IPS-20b (cell line): ENCODE measurements around the gene CCDC61.

Experiments used
- H3K27ac ChIP-seq: one replicate; pipeline ENCODE4 v1.5.1; 2013; ENCODE audit warnings: low read length
- H3K27me3 ChIP-seq: 2 replicates; pipeline ENCODE4 v1.6.1; 2013; ENCODE audit warnings: mild to moderate bottlenecking, low read length, inconsistent platforms; ENCODE audit not compliant: insufficient read depth
- H3K36me3 ChIP-seq: 2 replicates; pipeline ENCODE4 v1.6.1; 2013; ENCODE audit warnings: low read depth, mild to moderate bottlenecking, inconsistent platforms, low read length, moderate library complexity; ENCODE audit not compliant: insufficient read depth
- H3K4me1 ChIP-seq: 2 replicates; pipeline ENCODE4 v1.6.1; 2013; ENCODE audit warnings: mild to moderate bottlenecking, control low read depth, inconsistent platforms, low read length, moderate library complexity; ENCODE audit not compliant: insufficient read depth
- H3K4me3 ChIP-seq: 2 replicates; pipeline ENCODE4 v1.5.1; 2013; ENCODE audit warnings: mild to moderate bottlenecking, low read length, inconsistent platforms
- H3K9ac ChIP-seq: 2 replicates; pipeline ENCODE4 v1.6.1; 2013; ENCODE audit warnings: low read depth, mild to moderate bottlenecking, inconsistent platforms, low read length, moderate library complexity
- H3K9me3 ChIP-seq: 2 replicates; pipeline ENCODE4 v1.6.1; 2013; ENCODE audit warnings: mild to moderate bottlenecking, low read depth, low read length, inconsistent platforms; ENCODE audit not compliant: insufficient read depth

Gene CCDC61

DNA sequence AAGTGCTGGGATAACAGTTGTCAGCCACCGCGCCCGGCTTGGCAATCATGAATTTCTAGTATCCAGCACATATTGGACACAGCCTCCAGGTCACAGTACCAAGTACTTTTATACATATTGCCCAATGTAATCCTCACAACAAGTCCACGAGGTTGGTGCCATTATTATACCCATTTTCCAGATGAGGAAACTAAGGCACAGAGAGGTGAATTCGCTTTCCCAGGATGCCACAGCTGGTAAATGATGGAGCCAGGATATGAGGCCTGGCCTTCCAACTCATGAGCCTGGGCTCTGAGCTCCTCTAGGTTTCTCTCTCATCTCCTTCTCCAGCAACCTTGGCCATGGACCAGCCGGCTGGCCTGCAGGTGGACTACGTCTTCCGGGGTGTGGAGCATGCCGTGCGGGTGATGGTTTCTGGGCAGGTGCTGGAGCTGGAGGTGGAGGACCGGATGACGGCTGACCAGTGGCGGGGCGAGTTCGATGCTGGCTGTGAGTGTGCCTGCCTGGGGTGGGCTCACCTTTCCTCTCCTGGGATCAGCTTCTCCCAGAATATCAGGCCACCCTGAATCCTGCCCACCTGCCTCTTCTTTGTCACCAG lies 7.5 kb downstream of the CCDC61 start:
- no peaks in the 10 kb centered on the region for H3K4me1 ChIP-seq
- H3K4me3 ChIP-seq = no peak overlapping the region
- peaks cover 6% of the 10 kb centered on the region; the same call in 1 of the 2 replicates for H3K27me3 ChIP-seq
- no peak overlapping the region for H3K27ac ChIP-seq
- H3K9ac ChIP-seq = no peak overlapping the region
- no peaks in the 10 kb centered on the region for H3K9me3 ChIP-seq
- peaks cover 7% of the 10 kb centered on the region; the same call in 1 of the 2 replicates for H3K36me3 ChIP-seq

DNA sequence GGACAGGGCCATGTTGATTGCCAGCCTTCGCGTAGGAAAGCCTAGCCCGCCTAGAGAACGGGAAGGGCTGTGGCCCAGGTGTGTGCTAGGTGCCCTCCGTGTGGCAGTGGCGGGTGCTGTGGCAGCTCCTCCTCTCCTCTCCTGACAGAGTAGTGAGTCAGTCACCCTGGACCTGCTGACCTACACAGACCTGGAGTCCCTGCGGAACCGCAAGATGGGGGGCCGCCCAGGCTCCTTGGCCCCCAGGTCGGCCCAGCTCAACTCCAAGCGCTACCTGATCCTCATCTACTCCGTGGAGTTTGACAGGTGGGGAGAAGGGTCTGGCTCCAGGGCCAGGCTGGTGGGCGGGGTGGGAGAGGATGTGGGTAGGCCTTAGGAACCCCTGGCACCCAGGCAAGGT lies 11.1 kb downstream of the CCDC61 start:
- Histone ChIP-seq H3K9ac (no peak overlapping the region), H3K4me3 (no peak overlapping the region), H3K27ac (no peak overlapping the region), H3K9me3 (no peaks in the 10 kb centered on the region), H3K27me3 (no peaks in the 10 kb centered on the region), H3K36me3 (peaks cover 13% of the 10 kb centered on the region), H3K4me1 (no peaks in the 10 kb centered on the region)

DNA sequence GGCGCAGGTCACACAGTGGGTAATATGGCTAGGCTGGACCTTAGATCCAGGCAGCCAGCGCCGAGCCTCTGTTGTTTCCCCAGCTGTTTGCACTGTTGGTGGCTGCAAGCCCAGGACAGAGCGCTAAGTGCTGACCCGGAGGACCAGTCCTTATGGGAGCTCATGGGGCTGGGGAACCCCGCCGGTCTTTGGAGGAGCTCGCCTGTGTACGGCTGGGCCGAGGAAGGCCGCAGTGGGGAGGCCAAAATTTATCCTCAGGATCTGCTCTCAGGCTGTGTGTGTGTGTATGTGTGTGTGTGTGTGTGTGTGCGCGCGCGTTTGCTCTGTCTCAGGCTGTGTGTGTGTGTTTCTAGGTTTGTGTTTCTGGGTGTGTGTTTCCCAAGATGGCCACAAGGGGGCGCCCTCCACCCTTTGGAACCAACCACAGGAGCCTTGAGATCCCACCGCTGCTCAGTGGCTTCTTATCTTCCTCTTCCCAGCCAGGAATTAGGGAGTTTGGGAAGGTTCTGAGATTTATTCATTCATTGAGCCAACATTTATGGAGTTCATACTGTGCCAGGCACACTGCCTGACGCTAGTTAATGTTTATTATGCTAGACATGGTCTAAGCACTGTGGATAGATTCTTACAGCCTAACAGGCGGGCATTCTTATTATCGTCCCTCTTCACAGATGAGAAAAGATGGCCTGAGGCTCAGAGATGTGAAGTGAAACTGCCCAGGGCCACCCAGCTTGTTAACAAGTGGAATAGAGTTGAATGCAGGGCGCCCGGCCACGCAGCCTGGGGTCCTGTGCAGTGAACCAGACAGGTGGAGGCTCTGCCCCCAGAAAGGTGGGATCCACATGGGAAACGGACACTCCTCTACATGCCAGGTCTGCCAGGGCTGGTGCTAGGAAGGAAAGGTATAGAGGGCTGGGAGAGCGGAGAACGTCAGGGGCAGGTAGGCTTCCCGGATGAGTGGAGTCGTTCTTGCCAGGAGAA lies 14.6 kb downstream of the CCDC61 start:
- peaks cover 13% of the 10 kb centered on the region for H3K36me3 ChIP-seq
- H3K9ac ChIP-seq = no peak overlapping the region
- H3K27me3 ChIP-seq = peaks cover 17% of the 10 kb centered on the region
- no peaks in the 10 kb centered on the region for H3K4me1 ChIP-seq
- H3K4me3 ChIP-seq = peak overlapping the region; percentile 13; the same call in 1 of the 2 replicates
- H3K9me3 ChIP-seq = no peaks in the 10 kb centered on the region
- H3K27ac ChIP-seq = no peak overlapping the region

DNA sequence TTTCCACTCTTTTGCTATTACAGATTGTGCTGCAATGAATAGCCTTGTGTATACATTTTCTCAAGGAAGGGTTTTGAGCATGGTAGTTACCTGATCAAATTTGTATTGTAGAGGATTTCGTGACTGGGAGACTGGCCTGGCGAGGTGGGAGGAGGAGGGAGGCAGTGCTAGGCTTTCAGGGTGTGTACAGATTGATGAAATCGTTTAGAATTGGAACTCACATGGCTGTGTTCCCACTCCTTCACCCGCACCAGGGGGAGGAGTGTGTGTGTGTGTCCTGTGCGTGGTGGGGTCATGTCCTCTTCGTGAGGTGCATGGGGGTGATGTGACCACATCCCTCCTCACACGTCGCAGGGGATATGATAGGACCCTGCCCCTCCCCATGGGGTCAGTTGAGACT lies 19.3 kb downstream of the CCDC61 start:
- H3K4me1 ChIP-seq = no peaks in the 10 kb centered on the region; the same call in 1 of the 2 replicates

DNA sequence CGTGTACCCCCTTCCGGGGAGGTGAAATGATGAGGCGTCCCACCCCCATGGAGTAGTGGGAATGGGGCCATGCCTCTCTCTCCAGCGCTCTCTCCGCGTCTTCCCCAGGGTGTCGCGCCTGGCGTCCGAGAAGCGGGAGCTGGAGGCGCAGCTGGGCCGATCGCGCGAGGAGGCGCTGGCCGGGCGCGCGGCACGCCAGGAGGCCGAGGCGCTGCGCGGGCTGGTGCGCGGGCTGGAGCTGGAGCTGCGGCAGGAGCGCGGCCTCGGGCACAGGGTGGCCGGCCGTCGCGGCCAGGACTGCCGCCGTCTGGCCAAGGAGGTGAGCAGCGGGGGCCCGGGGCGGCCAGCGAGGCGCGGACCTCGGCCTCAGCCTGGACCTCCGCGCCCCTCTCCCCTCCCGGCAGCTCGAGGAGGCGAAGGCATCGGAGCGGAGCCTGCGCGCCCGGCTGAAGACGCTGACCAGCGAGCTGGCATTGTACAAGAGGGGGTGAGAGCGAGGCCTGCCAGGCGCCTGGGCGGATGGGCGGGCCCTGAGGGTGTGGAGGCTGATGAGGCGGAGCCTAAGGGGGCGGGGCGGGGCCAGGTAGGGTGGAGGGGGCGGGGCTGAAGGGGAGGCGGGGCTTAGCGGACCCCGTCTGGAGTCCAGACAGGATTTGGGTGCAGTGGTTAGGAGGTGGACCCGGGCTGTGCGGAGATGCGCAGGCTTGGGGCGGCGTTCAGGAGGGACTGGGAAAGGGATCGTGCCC lies 19.8 kb downstream of the CCDC61 start:
- H3K27ac ChIP-seq = no peak overlapping the region

More for the DNA sequence above, 19.3 kb downstream of the CCDC61 start:
- peak overlapping the region; percentile 70 for H3K4me3 ChIP-seq
- H3K36me3 ChIP-seq = peaks cover 3% of the 10 kb centered on the region
- no peaks in the 10 kb centered on the region for H3K9me3 ChIP-seq
- no peak overlapping the region; the same call in 1 of the 2 replicates for H3K9ac ChIP-seq
- no peak overlapping the region for H3K27ac ChIP-seq
- peaks cover 36% of the 10 kb centered on the region for H3K27me3 ChIP-seq

DNA sequence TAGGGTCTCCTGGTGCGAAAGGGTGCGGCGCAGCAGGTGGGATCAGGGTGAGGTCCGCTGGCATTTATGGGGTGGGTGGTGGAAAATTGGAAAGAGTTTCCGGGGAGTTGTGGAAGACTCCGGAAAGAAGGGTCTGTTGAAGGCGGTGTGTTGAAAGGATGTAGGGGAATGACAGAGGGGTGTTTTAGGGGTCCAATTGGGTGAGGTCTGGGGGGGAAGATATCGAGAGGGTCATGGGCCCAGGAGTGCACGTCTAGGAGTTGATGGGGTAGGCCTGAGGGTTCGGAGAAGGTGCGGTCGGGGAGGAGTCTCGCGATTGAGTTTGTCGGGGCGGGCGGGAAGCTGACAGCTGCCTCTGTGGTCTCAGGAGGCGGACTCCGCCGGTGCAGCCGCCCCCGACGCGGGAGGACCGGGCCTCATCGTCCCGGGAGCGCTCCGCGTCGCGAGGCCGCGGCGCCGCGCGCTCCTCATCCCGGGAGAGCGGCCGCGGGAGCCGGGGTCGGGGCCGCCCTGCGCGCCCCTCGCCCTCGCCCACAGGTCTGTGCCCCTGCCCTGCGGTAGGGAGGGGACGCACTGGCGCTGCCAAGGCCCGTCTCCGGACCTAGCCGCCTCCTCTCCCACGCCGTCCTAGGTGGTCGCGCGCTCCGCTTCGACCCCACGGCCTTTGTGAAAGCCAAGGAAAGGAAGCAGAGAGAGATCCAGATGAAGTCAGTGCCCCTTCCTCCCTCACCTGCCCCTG lies 20.6 kb downstream of the CCDC61 start:
- Histone ChIP-seq H3K27ac (no peak overlapping the region), H3K36me3 (no peaks in the 10 kb centered on the region; the same call in 1 of the 2 replicates), H3K9me3 (no peaks in the 10 kb centered on the region), H3K4me3 (peak overlapping the region; percentile 72), H3K27me3 (peaks cover 36% of the 10 kb centered on the region), H3K4me1 (no peaks in the 10 kb centered on the region; the same call in 1 of the 2 replicates), H3K9ac (no peak overlapping the region)

More for the DNA sequence above, 19.8 kb downstream of the CCDC61 start:
- H3K4me3 ChIP-seq = peak overlapping the region; percentile 72
- H3K36me3 ChIP-seq = peaks cover 3% of the 10 kb centered on the region
- no peaks in the 10 kb centered on the region; the same call in 1 of the 2 replicates for H3K4me1 ChIP-seq
- no peaks in the 10 kb centered on the region for H3K9me3 ChIP-seq
- H3K27me3 ChIP-seq = peaks cover 36% of the 10 kb centered on the region
- no peak overlapping the region; the same call in 1 of the 2 replicates for H3K9ac ChIP-seq

DNA sequence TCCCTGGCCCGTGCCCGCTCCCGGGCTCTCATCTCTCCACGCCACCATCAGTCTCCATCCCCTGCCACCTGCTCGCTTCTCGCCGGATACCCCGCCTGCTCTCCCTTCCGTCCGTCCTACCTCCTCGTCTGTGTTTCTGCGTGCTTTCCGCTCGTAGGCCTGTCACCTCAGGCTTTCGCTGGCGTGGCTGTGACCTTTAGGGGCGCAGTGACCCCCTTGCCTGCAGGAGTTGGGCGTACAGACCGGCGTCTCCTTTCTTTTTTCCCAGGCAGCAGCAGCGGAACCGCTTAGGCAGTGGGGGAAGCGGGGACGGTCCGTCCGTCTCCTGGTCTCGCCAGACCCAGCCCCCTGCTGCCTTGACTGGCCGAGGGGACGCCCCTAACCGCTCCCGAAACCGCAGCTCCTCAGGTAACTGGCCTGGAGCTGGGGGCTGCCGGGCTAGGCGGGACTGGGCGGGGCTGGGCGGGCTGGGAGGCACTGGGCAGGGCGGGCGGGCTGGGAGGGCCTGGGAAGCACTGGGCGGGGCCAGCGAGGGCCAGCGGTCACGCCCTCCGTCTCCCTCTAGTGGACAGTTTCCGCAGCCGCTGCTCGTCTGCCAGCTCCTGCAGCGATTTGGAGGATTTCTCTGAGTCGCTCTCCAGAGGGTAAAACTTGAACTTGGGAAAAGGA lies 21.3 kb downstream of the CCDC61 start:
- Histone ChIP-seq H3K4me3 (peak overlapping the region; percentile 72), H3K4me1 (no peaks in the 10 kb centered on the region; the same call in 1 of the 2 replicates), H3K9ac (no peak overlapping the region), H3K27me3 (peaks cover 36% of the 10 kb centered on the region), H3K27ac (no peak overlapping the region), H3K36me3 (no peaks in the 10 kb centered on the region; the same call in 1 of the 2 replicates), H3K9me3 (no peaks in the 10 kb centered on the region)

DNA sequence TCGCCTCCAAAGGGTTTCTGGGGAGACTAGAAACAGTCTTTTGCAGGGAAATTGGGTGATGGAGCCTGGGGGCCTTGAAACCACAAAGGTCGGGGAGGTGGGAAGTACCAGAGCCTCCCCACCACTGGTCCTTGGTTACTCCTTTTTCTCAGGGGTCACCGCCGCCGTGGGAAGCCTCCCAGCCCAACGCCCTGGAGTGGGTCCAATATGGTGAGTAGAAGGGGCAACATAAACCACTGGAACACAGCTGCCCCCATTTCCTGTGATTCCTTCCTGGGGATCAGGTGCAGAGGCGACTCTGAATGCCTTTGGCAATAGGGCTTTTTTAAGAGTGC lies 21.8 kb downstream of the CCDC61 start:
- no peaks in the 10 kb centered on the region for H3K9me3 ChIP-seq
- H3K27ac ChIP-seq = no peak overlapping the region
- H3K36me3 ChIP-seq = no peaks in the 10 kb centered on the region; the same call in 1 of the 2 replicates
- H3K27me3 ChIP-seq = peaks cover 36% of the 10 kb centered on the region
- H3K9ac ChIP-seq = no peak overlapping the region
- H3K4me3 ChIP-seq = no peak overlapping the region
- H3K4me1 ChIP-seq = no peaks in the 10 kb centered on the region; the same call in 1 of the 2 replicates

DNA sequence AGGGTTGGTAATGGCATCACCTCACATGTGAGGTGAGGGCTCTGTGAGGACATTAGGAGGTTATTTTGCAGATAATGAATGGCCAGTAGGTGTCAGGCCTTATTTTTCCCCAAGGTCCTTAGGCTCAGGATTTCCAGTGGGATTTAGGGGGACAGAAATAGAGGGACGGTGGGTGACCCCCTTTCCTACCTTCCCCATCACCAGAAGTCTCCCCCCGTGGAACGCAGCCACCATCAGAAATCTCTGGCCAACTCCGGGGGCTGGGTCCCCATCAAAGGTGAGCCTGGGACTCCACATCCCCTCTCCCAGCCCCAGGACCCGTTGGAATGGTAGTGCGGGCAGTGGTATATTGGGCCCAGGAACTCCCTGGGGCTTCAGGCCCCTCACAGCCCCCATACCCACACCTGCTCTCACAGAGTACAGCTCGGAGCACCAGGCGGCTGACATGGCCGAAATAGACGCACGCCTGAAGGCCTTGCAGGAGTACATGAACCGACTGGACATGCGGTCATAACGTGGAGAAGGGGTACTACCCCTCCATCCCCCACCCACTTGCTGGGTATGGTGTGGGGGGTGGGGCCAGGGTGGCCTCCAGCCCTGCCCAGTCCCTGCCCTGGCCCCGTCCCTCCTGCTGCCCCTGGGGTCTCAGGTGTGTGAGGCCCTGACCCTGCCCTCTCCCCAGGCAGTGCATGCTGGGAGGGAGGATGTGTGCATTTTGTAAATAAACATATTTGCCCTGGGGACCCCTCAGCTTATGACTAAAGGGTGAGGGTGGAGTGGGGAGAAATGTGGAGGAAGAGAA lies 22.8 kb downstream of the CCDC61 start:
- Histone ChIP-seq H3K4me3 (no peak overlapping the region), H3K27me3 (peaks cover 36% of the 10 kb centered on the region), H3K27ac (no peak overlapping the region), H3K9me3 (no peaks in the 10 kb centered on the region), H3K9ac (no peak overlapping the region), H3K4me1 (no peaks in the 10 kb centered on the region; the same call in 1 of the 2 replicates), H3K36me3 (no peaks in the 10 kb centered on the region; the same call in 1 of the 2 replicates)

DNA sequence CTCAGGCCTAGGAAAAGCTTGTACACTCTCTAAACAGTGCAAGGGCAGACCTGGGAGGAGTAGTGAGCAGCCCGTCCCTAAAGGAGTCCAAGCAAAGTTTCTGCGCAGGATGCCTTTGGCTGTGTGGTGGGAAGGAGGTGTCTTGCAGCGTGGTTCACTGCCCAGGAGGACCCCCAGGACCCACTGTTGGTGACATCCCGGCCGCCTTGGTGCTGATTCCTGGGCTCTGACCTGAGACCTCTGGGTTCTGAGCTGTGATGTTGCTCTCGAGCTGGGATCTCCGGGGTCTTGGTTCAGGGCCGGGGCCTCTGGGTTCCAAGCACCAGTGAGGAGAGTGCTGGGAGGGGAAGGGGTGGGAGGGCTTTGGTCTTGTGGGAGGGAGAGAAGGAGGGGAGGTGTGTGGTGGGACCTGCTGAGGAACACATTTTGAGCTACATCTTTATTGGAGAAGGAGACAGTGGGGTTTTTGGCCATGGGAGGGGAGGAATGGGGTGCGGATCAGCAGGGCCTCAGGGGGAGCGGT lies 23.5 kb downstream of the CCDC61 start:
- no peaks in the 10 kb centered on the region; the same call in 1 of the 2 replicates for H3K4me1 ChIP-seq

More for the DNA sequence above, 23.5 kb downstream of the CCDC61 start:
- Histone ChIP-seq H3K9me3 (no peaks in the 10 kb centered on the region), H3K27me3 (peaks cover 29% of the 10 kb centered on the region), H3K4me3 (no peak overlapping the region), H3K36me3 (no peaks in the 10 kb centered on the region; the same call in 1 of the 2 replicates), H3K9ac (no peak overlapping the region), H3K27ac (no peak overlapping the region)
